ENCODE results near the gene PDE11A. TPM values are rescaled to one million over a fixed set of nuclear protein-coding genes. Genes with fewer than 3 reads are reported as not detected.

PDE11A gene
- total RNA-seq, 4 donors from 2014 or later, result under 0.01 to 0.58 (median under 0.01) TPM; not detected in 1

- WGBS, result 87% methylated on average over 1 of the region's 1 CpG
- Histone ChIP-seq H3K4me3 (no peak overlapping the region), H3K9me3 (peaks cover 0 to 18% (median 6%) of the 10 kb centered on the region in 4 donors), H3K4me1 (no peaks in the 10 kb centered on the region), H3K27ac (replicated peaks in 1 of 4) (no peak overlapping the region), H3K36me3 (no peaks in the 10 kb centered on the region), H3K27me3 (no peaks in the 10 kb centered on the region)
- DNase-seq (ENCODE audit: extremely low spot score), result no peak
- intact Hi-C loops (cut with DNase I), result no loop called here
- TF ChIP-seq POLR2AphosphoS5 (IDR thresholded peaks at IDR 0.05) (no peak), CTCF (IDR thresholded peaks at IDR 0.05) (no peak), POLR2A (IDR thresholded peaks at IDR 0.05; ENCODE audit: low read depth) (no peak), EP300 (IDR thresholded peaks at IDR 0.05) (no peak)
Measured at GRCh38 chr2:177830881-177831386, 241.6 kb downstream of the PDE11A start.

- no peak for DNase-seq (ENCODE audit: extremely low spot score)
- Histone ChIP-seq H3K4me1 (no peaks in the 10 kb centered on the region), H3K27me3 (no peaks in the 10 kb centered on the region), H3K4me3 (no peak overlapping the region), H3K36me3 (no peaks in the 10 kb centered on the region), H3K9me3 (no peaks in the 10 kb centered on the region), H3K27ac (replicated peaks in 1 of 4) (no peak overlapping the region)
- intact Hi-C loops (cut with DNase I), result no loop called here
- 90% methylated on average over 1 of the region's 1 CpG for WGBS
- TF ChIP-seq POLR2A (IDR thresholded peaks at IDR 0.05; ENCODE audit: low read depth) (no peak), POLR2AphosphoS5 (IDR thresholded peaks at IDR 0.05) (no peak), EP300 (IDR thresholded peaks at IDR 0.05) (no peak), CTCF (IDR thresholded peaks at IDR 0.05) (no peak)
Measured at GRCh38 chr2:177828557-177828956, 244.0 kb downstream of the PDE11A start.

GRCh38 chr2:177826897-177827296, 245.7 kb downstream of the PDE11A start:
- intact Hi-C loops (cut with DNase I), result no loop called here
- Histone ChIP-seq H3K4me3 (no peak overlapping the region), H3K27me3 (no peaks in the 10 kb centered on the region), H3K27ac (replicated peaks in 1 of 4) (no peak overlapping the region), H3K9me3 (no peaks in the 10 kb centered on the region), H3K36me3 (no peaks in the 10 kb centered on the region), H3K4me1 (no peaks in the 10 kb centered on the region)
- TF ChIP-seq POLR2AphosphoS5 (IDR thresholded peaks at IDR 0.05) (no peak), CTCF (IDR thresholded peaks at IDR 0.05) (no peak), POLR2A (IDR thresholded peaks at IDR 0.05; ENCODE audit: low read depth) (no peak), EP300 (IDR thresholded peaks at IDR 0.05) (no peak)
- WGBS, result 68% methylated on average over 2 of the region's 2 CpGs
- DNase-seq (ENCODE audit: extremely low spot score), result no peak

GRCh38 chr2:177822941-177823340, 249.6 kb downstream of the PDE11A start:
- intact Hi-C loops (cut with DNase I), result no loop called here
- DNase-seq (ENCODE audit: extremely low spot score), result no peak
- no peaks in the 10 kb centered on the region for H3K36me3 ChIP-seq
- H3K27ac ChIP-seq (replicated peaks in 1 of 4), result no peak overlapping the region
- H3K4me3 ChIP-seq, result no peak overlapping the region
- 74% methylated on average over 3 of the region's 3 CpGs for WGBS
- TF ChIP-seq POLR2A (IDR thresholded peaks at IDR 0.05; ENCODE audit: low read depth) (no peak), CTCF (IDR thresholded peaks at IDR 0.05) (no peak)
- no peaks in the 10 kb centered on the region for H3K27me3 ChIP-seq
- no peaks in the 10 kb centered on the region for H3K4me1 ChIP-seq
- no peaks in the 10 kb centered on the region for H3K9me3 ChIP-seq

GRCh38 chr2:177818412-177818811, 254.2 kb downstream of the PDE11A start:
- Histone ChIP-seq H3K27me3 (no peaks in the 10 kb centered on the region), H3K9me3 (no peaks in the 10 kb centered on the region), H3K36me3 (no peaks in the 10 kb centered on the region), H3K4me3 (no peak overlapping the region), H3K4me1 (no peaks in the 10 kb centered on the region), H3K27ac (replicated peaks in 1 of 4) (no peak overlapping the region)
- no peak for DNase-seq (ENCODE audit: extremely low spot score)
- 54% methylated on average over 1 of the region's 1 CpG for whole genome bisulfite sequencing
- no peak for TF ChIP-seq POLR2A (IDR thresholded peaks at IDR 0.05; ENCODE audit: low read depth)
- intact Hi-C loops (cut with DNase I), result no loop called here
